ENCODE measurements around the gene RETSAT. TPM values are rescaled to one million over a fixed set of nuclear protein-coding genes. Genes with fewer than 3 reads are reported as not detected.

RETSAT gene
- total and polyA plus RNA-seq, 5 experiments from 2014 or later = 6.6 to 25.6 (median 15.1) TPM

Other genes with a start within 250 kb of the RETSAT start
- gene TCF7L1, start 221.1 kb downstream of the RETSAT start, total RNA-seq = not detected
- under 1 TPM in 2 of 3 donors, not detected in 1; 0.08 to 0.09 TPM for gene TCF7L1, start 221.1 kb downstream of the RETSAT start, polyA plus RNA-seq
- gene TGOLN2, start 26.5 kb downstream of the RETSAT start, total RNA-seq = 100 to 1,000 TPM; 215 to 227 TPM
- gene TGOLN2, start 26.5 kb downstream of the RETSAT start, polyA plus RNA-seq = 10 to 100 TPM; 55.6 to 80.0 (median 65.1) TPM
- 10 to 100 TPM; 27.7 to 29.3 TPM for gene ELMOD3, start 241 bp upstream of the RETSAT start, total RNA-seq
- gene ELMOD3, start 241 bp upstream of the RETSAT start, polyA plus RNA-seq = 10 to 100 TPM in 2 of 3 donors, 1 to 10 TPM in 1; 6.3 to 14.5 (median 11.8) TPM
- gene CAPG, start 55.8 kb upstream of the RETSAT start, total RNA-seq = 1 to 10 TPM; 5.7 to 8.0 TPM
- gene CAPG, start 55.8 kb upstream of the RETSAT start, polyA plus RNA-seq = 10 to 100 TPM; 15.7 to 18.6 (median 16.8) TPM
- gene SH2D6, start 64.2 kb upstream of the RETSAT start, total RNA-seq = 1 to 10 TPM; 1.3 to 2.2 TPM
- not detected for gene SH2D6, start 64.2 kb upstream of the RETSAT start, polyA plus RNA-seq
- 100 to 1,000 TPM; 192 to 205 TPM for gene MAT2A, start 184.6 kb upstream of the RETSAT start, total RNA-seq
- gene MAT2A, start 184.6 kb upstream of the RETSAT start, polyA plus RNA-seq = 100 to 1,000 TPM in 1 of 3 donors, 10 to 100 TPM in 2; 68.1 to 103 (median 73.0) TPM
- gene GGCX, start 207.0 kb upstream of the RETSAT start, total RNA-seq = 10 to 100 TPM; 30.9 to 35.8 TPM
- 10 to 100 TPM; 10.4 to 14.6 (median 14.0) TPM for gene GGCX, start 207.0 kb upstream of the RETSAT start, polyA plus RNA-seq
- gene VAMP8, start 223.1 kb upstream of the RETSAT start, total RNA-seq = 10 to 100 TPM; 71.4 to 73.9 TPM
- 100 to 1,000 TPM; 321 to 405 (median 373) TPM for gene VAMP8, start 223.1 kb upstream of the RETSAT start, polyA plus RNA-seq
- 10 to 100 TPM; 24.6 to 24.7 TPM for gene VAMP5, start 229.9 kb upstream of the RETSAT start, total RNA-seq
- 100 to 1,000 TPM; 135 to 143 (median 139) TPM for gene VAMP5, start 229.9 kb upstream of the RETSAT start, polyA plus RNA-seq
- 10 to 100 TPM; 66.0 to 73.8 TPM for gene RNF181, start 241.2 kb upstream of the RETSAT start, total RNA-seq
- 100 to 1,000 TPM; 165 to 206 (median 173) TPM for gene RNF181, start 241.2 kb upstream of the RETSAT start, polyA plus RNA-seq
- gene TMEM150A, start 248.2 kb upstream of the RETSAT start, total RNA-seq = 10 to 100 TPM; 14.1 to 15.9 TPM
- gene TMEM150A, start 248.2 kb upstream of the RETSAT start, polyA plus RNA-seq = 10 to 100 TPM; 11.6 to 15.1 (median 13.8) TPM